Prostate gland (tissue), 2 donors: ENCODE results near the gene A1BG.

ENCODE experiments used
- CTCF ChIP-seq, 4 experiments: fragments of 200-600 bp in 2 of 4; fragments of 450-650 bp in 2 of 4; sonication (generic) in 2 of 4; IDR thresholded peaks; 1 replicate in 3 of 4; 2 replicates in 1 of 4; pipeline ENCODE4 v1.5.1; 2016 to 2019; ENCODE audit warnings: antibody characterized with exemption in 4 of 4, mild to moderate bottlenecking in 2 of 4, moderate library complexity in 2 of 4
- POLR2A ChIP-seq: fragments of 450-650 bp; IDR thresholded peaks from one replicate; pipeline ENCODE4 v1.6.1; 2016; ENCODE audit warnings: antibody characterized with exemption, mild to moderate bottlenecking

- TF ChIP-seq CTCF (IDR thresholded peaks at IDR 0.05) (no peak), POLR2A (no peak)
These were observed 47.1 kb upstream of the A1BG start for GRCh38 chr19:58400316-58400915.
